CD4-positive, alpha-beta T cell (primary cell): Measurements from ENCODE around the gene G6PD. TPM values are rescaled to one million over a fixed set of nuclear protein-coding genes. Genes with fewer than 3 reads are reported as not detected.

Experiments
- ATAC-seq: fragments of 200-7000 bp; cut with Tn5 transposase; one replicate; pipeline ENCODE4 v1.10.0; 2022; ENCODE audit warnings: mild to moderate bottlenecking; ENCODE audit not compliant: poor library complexity
- CTCF ChIA-PET: fragments of 350-600 bp; sonication (Branson Sonifier 250); formaldehyde crosslinking; loops from one replicate; lab custom pipeline; 2021; ENCODE audit warnings: antibody characterized with exemption, inconsistent platforms; lab: Charles Lee
- POLR2A ChIA-PET: fragments of 350-600 bp; sonication (Branson Sonifier 250); formaldehyde crosslinking; loops from one replicate; lab custom pipeline; 2021; ENCODE audit warnings: antibody characterized with exemption, inconsistent platforms; lab: Charles Lee
- DNase-seq, 14 experiments: peaks; one replicate each; pipeline ENCODE4 v3.0.0-alpha.2; 2013 to 2020; ENCODE audit warnings: mixed read lengths in 2 of 14
- H3K27ac ChIP-seq, 2 donors: one replicate each; pipeline versions ENCODE4 v1.5.1 to v1.7.0; 2013; ENCODE audit warnings: low read length in 2 of 2, low read depth in 1 of 2, mild to moderate bottlenecking in 1 of 2
- H3K27me3 ChIP-seq, 2 experiments: 1 replicate in 1 of 2; 2 replicates in 1 of 2; pipeline versions ENCODE4 v1.6.1 to v1.7.0; 2013; ENCODE audit warnings: low read length in 2 of 2, control low read depth in 1 of 2, mild to moderate bottlenecking in 1 of 2, moderate library complexity in 1 of 2; ENCODE audit not compliant: insufficient read depth in 2 of 2, control insufficient read depth in 1 of 2
- H3K36me3 ChIP-seq: one replicate; pipeline ENCODE4 v1.6.1; 2013; ENCODE audit warnings: low read length, control low read depth; ENCODE audit not compliant: insufficient read depth
- H3K4me1 ChIP-seq: one replicate; pipeline ENCODE4 v1.6.1; 2013; ENCODE audit warnings: low read length, control low read depth; ENCODE audit not compliant: insufficient read depth
- H3K4me3 ChIP-seq: one replicate; pipeline ENCODE4 v1.5.1; 2013; ENCODE audit warnings: mild to moderate bottlenecking, low read length, moderate library complexity
- H3K9me3 ChIP-seq, 2 experiments: 1 replicate in 1 of 2; 2 replicates in 1 of 2; pipeline versions ENCODE4 v1.6.1 to v1.7.0; 2013; ENCODE audit warnings: low read length in 2 of 2, mild to moderate bottlenecking in 2 of 2, control low read depth in 1 of 2, moderate library complexity in 1 of 2; ENCODE audit not compliant: control insufficient read depth in 1 of 2, insufficient read depth in 1 of 2
- H3K27ac Mint-ChIP-seq: one replicate; pipeline ENCODE4 v1.8.0; 2020; ENCODE audit warnings: mixed read lengths
- H3K27me3 Mint-ChIP-seq: one replicate; pipeline ENCODE4 v1.8.0; 2021; ENCODE audit warnings: mixed read lengths
- H3K36me3 Mint-ChIP-seq: one replicate; pipeline ENCODE4 v1.8.0; 2021; ENCODE audit warnings: low read depth, mixed read lengths
- H3K4me1 Mint-ChIP-seq: one replicate; pipeline ENCODE4 v1.8.0; 2021; ENCODE audit warnings: low read depth, mixed read lengths
- H3K4me3 Mint-ChIP-seq: one replicate; pipeline ENCODE4 v1.8.0; 2020; ENCODE audit warnings: mild to moderate bottlenecking, mixed read lengths
- H3K9me3 Mint-ChIP-seq: one replicate; pipeline ENCODE4 v1.8.0; 2020; ENCODE audit warnings: mixed read lengths
- CTCF ChIP-seq: fragments of 200-600 bp; IDR thresholded peaks from one replicate; pipeline ENCODE4 v1.8.0; 2022; ENCODE audit warnings: antibody characterized with exemption, mild to moderate bottlenecking
- intact Hi-C, 2 experiments: fragments of 100-400 bp; cut with DNase I in 1 of 2; cut with micrococcal nuclease in 1 of 2; formaldehyde crosslinking; loops; one replicate each; pipeline versions ENCODE4 v1.15.1 to v1.9.0; 2023 to 2025; cut with DNase I, micrococcal nuclease
- total RNA-seq, 174 experiments: library from RNA in 2 of 174; stranded (reverse) in 2 of 174; gene quantifications; one replicate each; pipeline ENCODE4 v1.2.3 and lab custom pipeline; 2021 to 2026

Gene G6PD
- total RNA-seq, 2 experiments from 2014 or later: 17.4 to 20.3 TPM

- intact Hi-C loops: loop anchor here (2.0 to 10.0 kb wide), 2 partner anchors 49 to 51 kb away; partner anchors contain the start of gene GDI1 (in 2 of the 2)
- DNase-seq (no peak), ATAC-seq (no peak)
- Mint-ChIP-seq H3K27me3 (no peaks in the 10 kb centered on the region), H3K4me1 (peaks cover 9% of the 10 kb centered on the region), H3K4me3 (peak overlapping the region; percentile 72), H3K36me3 (no peaks in the 10 kb centered on the region), H3K27ac (peak overlapping the region; percentile 27), H3K9me3 (no peaks in the 10 kb centered on the region)
- ChIA-PET CTCF (no interaction called here), POLR2A (interaction anchor here (1.0 to 3.0 kb wide), 8 partner anchors 28 to 88 kb away, joined by 3 to 18 read pairs (median 4); partner anchors contain the start of genes ATP6AP1, FAM3A, PLXNA3 and RPL10)
- Histone ChIP-seq H3K27ac (peak overlapping the region in 1 of 2 donors; percentile 13), H3K36me3 (peaks cover 16% of the 10 kb centered on the region), H3K27me3 (no peaks in the 10 kb centered on the region), H3K4me1 (peaks cover 51% of the 10 kb centered on the region), H3K4me3 (peak overlapping the region; percentile 53), H3K9me3 (no peaks in the 10 kb centered on the region)
- no peak for TF ChIP-seq CTCF
Measured at GRCh38 chrX:154485150-154486051, 61.2 kb downstream of the G6PD start.

DNA sequence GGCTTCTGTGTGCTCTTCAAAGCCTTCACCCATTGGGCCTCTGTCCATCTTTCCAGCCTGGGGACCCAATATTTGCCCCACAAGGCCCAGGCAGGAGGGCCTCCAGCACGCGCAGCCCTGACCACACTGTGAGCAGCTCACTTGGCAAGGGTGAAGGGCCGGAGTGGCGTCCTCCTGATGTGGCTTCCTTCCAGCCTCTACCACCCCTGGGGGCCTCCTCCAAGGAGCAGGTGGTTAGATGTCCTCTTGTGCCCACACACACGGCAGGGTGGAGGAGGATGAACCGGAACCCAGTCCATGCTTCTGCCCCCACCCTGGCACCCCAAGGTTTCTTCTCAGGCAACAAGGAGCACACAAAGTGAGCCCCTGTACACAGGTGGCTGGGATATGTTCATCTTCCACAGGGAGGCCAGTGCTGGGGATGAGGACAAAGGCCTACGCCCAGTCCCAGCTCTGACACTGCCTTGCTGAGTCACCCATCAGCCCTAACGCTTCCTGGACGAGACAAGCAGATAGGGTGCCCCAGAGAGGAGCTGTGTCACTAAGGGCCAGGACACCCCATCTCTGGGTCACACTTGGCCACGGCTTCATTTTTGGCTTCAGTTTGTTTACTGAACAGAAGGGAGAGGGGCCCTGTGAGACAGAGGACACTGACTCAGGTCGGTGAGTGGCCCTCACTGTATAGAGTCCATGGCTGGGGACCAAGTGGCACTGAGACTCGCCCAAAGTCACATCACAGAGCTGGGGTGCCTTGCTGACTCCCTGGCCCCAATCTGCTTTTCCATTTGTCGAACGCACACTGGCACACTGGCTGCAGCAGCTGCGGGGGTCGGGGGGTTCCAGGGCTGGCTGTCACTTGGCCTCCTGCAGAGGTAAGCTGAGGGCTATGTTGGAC is 62.1 kb downstream of the G6PD start:
- Mint-ChIP-seq H3K9me3 (no peaks in the 10 kb centered on the region), H3K27me3 (no peaks in the 10 kb centered on the region), H3K36me3 (no peaks in the 10 kb centered on the region), H3K4me1 (peaks cover 8% of the 10 kb centered on the region), H3K4me3 (no peak overlapping the region), H3K27ac (no peak overlapping the region)
- Histone ChIP-seq H3K27me3 (no peaks in the 10 kb centered on the region), H3K36me3 (peaks cover 16% of the 10 kb centered on the region), H3K9me3 (no peaks in the 10 kb centered on the region), H3K4me1 (peaks cover 50% of the 10 kb centered on the region), H3K4me3 (no peak overlapping the region), H3K27ac (no peak overlapping the region)
- ATAC-seq (no peak), DNase-seq (peak in 2 of 14 experiments; percentile 18 to 46)
- ChIA-PET POLR2A (interaction anchor here (1.2 to 3.0 kb wide), 3 partner anchors 31 to 73 kb away, joined by 3 to 18 read pairs (median 4); partner anchors contain the start of genes FAM3A and TAFAZZIN), CTCF (no interaction called here)
- intact Hi-C loops: loop anchor here (2.0 to 10.0 kb wide), 2 partner anchors 48 to 50 kb away; partner anchors contain the start of gene GDI1 (in 2 of the 2)
- no peak for TF ChIP-seq CTCF

DNA sequence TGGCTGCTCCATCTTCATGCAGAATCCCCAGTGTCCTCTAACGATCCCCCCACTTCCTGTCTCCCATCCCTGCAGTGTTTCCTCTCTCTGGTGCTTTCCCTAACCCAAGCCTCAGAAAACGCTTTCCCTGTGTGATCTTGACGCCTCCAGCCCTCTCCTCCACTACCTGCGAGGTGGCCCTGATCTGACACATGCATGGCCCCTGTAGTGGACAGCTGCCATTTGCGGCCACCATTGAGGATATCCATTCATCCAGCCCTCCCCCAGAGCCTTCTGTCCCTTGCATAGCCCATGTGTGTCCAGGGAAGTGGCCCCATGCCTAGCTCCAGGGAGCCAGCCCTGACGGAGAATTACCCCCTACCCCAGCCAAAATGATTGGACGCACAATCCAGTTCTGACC is 63.3 kb downstream of the G6PD start:
- Mint-ChIP-seq H3K27ac (no peak overlapping the region), H3K4me3 (no peak overlapping the region), H3K9me3 (no peaks in the 10 kb centered on the region), H3K36me3 (no peaks in the 10 kb centered on the region), H3K27me3 (no peaks in the 10 kb centered on the region), H3K4me1 (peaks cover 12% of the 10 kb centered on the region)
- Histone ChIP-seq H3K4me3 (no peak overlapping the region), H3K27me3 (no peaks in the 10 kb centered on the region), H3K4me1 (peaks cover 43% of the 10 kb centered on the region), H3K36me3 (peaks cover 16% of the 10 kb centered on the region), H3K9me3 (no peaks in the 10 kb centered on the region), H3K27ac (no peak overlapping the region)
- ChIA-PET CTCF (no interaction called here), POLR2A (no interaction called here)
- intact Hi-C loops: loop anchor here in 1 of 2 experiments (10.0 kb wide), 1 partner anchor 49 kb away; the partner anchor contains the start of gene GDI1
- ATAC-seq: no peak
- no peak for DNase-seq
- no peak for TF ChIP-seq CTCF
